GM21737 (cell line): ENCODE data around the gene LASP1.
"Not testable (repeated sequence)": the region's sequence is repeated elsewhere in the genome, so short reads cannot be mapped to it uniquely, and the experiment has no call there.

Source experiments
- ATAC-seq: cut with Tn5 transposase; IDR thresholded peaks from one replicate; pipeline ENCODE4 v1.9.1; 2021; ENCODE audit warnings: mild to moderate bottlenecking, moderate library complexity; ENCODE audit not compliant: unreplicated experiment

The LASP1 gene

DNA sequence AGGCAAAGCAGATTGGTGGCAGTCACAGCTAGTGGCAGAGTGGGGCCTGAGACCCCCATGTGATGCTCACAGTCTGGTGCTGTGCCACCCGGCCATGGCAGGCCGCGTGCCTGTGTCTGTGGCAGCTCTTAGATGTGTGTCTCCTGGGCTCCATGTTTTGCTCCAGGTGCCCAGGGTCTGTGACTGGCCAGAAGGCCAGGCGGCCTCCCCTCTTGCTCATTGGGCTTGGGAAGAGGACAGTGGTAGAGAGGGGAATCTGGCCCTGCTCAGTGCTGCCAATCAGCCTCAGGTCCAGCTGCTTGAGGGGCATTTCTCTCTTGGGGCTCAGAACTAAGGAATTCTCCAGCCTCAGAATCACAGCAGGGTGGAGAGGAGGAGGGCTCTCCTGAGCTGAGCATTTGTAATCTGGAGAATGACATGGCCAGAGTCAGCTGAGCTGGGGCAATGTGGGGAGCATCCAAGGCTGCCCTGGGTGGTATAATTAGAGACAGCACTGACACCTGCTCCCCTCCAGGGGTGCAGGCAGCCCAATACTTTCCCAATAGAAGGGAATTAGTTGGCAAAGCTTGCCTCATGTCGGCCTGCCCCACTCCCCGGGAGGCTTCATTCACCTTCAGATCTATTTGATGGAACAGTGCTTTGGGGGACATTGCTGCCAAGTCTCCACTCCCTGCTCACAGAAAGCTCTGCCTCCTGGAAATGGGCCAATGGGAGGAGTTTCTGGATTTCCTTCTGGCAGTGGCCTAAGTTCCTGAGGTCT, 52.9 kb downstream of the LASP1 start:
- ATAC-seq: no peak

DNA sequence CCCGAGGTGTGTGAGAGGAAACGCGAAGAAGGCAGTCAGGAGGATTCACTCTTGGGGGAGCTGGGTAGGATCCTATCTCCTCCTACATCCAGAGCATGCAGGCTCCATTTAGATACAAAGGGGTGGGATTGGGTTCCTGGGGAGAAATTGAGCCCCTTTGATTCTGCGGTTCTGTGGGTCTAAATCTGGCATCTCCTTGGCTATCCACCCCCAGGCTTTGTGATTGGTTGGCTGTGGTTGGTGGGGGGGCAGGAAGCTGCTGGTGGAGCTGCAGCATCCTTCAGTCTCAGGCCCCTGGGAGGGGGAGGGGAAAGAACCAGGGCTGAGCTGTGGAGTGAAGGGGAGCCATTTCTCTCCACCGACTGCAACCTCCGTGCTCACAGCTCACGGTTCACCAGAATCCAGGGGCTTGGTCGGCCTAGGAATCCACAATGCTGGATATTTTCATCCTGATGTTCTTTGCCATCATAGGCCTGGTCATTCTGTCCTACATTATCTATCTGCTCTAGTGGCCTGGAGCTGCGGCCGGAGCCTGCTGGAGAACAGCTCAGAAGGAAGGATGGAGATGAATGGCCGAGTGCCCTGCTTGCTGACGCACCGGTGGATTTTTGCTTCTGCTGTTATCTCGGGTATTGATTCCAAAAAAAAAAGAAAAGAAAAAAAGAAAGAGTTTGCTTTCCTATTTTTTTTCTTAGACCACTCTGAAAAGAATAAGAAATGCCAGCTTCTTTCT, 55.6 kb downstream of the LASP1 start, which contains the start of gene LASP1NB:
TSS of gene LASP1NB (plus strand) at position 352 of the 733 bp plus-strand sequence.
- ATAC-seq: no peak

DNA sequence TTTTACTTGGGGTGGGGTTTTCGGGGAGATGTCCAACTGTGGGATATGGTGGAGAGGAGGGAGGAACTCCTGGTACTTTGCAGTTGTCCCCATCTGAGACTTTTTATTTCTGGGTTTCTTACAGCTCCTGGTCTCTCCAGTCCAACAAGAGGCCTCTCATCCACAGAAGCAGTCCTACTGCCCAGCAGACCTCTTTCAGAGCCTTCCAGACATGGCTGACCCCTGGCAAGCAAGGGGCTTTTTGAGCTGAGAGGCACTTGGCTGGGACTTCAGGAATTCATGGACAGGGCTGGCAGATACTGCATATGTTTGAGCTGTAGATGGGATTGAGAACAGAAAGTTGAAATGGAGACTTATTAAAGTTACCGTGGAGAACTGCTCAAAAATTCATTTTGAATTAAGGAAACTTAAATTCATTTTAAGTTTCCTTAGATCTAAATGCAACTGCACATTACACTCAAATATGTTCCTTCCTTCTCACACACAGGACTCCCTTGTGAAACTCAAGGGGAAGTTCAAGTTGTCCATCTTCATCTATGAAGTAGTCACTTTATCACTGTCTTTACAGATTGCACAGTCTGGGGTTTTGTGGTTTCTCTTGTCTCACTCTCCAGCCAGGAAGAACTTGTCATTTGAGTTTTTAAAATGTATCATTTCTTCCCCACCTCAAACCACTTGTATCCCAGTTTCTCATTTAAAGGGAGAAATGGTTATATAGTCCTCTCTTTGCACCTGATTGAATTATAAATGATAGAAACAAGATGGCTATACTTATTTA, 56.6 kb downstream of the LASP1 start:
- no peak for ATAC-seq

DNA sequence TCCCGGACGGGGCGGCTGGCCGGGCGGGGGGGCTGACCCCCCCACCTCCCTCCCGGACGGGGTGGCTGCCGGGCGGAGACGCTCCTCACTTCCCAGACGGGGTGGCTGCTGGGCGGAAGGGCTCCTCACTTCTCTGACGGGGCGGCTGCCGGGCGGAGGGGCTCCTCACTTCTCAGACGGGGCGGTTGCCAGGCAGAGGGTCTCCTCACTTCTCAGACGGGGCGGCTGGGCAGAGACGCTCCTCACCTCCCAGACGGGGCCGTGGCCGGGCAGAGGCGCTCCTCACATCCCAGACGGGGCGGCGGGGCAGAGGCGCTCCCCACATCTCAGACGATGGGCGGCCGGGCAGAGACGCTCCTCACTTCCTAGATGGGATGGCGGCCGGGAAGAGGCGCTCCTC, 60.9 kb downstream of the LASP1 start:
- ATAC-seq: not testable (repeated sequence)

- not testable (repeated sequence) for ATAC-seq
Measured at GRCh38 chr17:38933962-38934361, 64.1 kb downstream of the LASP1 start.

DNA sequence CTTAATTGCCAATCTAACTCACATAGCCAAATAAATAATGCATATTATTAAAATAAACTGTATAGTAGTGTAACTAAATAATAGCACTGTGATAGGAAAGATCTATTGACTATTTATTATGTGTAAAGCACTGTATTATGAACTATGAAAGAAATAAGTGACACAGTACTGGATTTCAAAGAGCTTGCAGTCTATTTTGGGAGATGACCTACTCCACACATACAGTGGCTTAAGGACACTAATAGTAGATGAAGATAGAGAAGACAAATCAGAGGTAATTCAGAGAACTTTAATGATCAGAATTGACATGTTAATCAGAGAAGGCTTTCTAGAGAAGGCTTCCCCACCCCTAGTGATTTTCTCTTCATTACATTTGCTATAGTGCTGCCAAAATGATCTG, 70.1 kb downstream of the LASP1 start:
- ATAC-seq: no peak

GRCh38 chr17:38940404-38940803, 70.5 kb downstream of the LASP1 start:
- no peak for ATAC-seq

GRCh38 chr17:38942696-38943334, 73.0 kb downstream of the LASP1 start:
- no peak for ATAC-seq

DNA sequence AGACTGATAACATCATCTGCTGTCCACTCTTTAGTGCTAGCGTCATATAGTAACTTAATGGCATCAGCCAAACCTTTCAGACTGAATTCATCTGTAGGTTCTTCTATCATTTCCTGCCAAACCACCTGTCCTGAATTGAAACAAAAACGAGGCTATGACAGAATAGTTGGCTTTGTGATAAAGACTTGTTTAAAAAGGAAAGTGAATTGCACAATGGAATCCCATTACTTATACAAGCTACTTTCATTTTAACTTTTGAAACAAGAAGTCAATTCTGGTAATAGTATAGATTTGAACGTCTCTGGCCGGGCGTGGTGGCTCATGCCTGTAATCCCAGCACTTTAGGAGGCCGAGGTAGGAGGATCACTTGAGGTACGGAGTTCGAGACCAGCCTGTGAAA, 73.7 kb downstream of the LASP1 start:
- no peak for ATAC-seq

- no peak for ATAC-seq
Measured at GRCh38 chr17:38947189-38947588, 77.3 kb downstream of the LASP1 start.

- not testable (repeated sequence) for ATAC-seq
Measured at GRCh38 chr17:38953800-38954199, 83.9 kb downstream of the LASP1 start.

- no peak for ATAC-seq
Measured at GRCh38 chr17:38958326-38958725, 88.5 kb downstream of the LASP1 start.

DNA sequence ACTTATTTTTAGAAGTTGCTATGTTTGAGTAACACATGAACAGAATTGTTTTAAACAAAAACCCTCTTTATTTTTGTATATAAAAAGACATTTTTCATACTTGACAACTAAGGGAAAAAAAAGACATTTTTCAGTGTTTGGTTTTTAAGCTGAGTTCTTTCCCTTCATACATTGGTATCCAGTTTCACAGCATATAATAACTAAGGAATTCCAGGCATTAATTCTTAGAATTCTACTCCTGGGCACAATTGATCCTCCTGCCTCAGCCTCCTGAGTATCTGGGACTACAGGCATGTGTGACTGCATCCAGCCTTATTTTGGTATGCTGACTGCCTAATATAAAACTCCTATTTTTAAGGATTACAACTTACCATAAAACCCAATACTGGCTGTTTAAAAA, 88.9 kb downstream of the LASP1 start:
- no peak for ATAC-seq

- no peak for ATAC-seq
Measured at GRCh38 chr17:38959508-38959907, 89.7 kb downstream of the LASP1 start.

DNA sequence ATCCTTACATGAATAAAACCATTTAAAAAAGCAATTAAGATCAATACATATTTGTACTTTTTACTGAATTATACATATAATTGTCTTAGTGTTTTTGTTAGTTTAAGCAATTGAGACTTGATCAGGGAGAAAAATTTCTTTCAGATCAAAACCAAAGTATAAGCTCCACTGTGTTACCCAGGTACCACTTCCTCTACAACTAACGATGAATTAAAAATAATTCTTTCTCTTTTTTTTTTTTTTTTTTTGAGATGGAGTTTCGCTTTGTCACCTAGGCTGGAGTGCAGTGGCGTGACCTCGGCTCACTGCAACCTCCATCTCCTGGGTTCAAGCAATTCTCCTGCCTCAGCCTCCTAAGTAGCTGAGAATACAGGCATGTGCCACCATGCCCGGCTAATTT, 90.5 kb downstream of the LASP1 start:
- ATAC-seq: no peak

GRCh38 chr17:38961413-38961812, 91.6 kb downstream of the LASP1 start:
- ATAC-seq: no peak

DNA sequence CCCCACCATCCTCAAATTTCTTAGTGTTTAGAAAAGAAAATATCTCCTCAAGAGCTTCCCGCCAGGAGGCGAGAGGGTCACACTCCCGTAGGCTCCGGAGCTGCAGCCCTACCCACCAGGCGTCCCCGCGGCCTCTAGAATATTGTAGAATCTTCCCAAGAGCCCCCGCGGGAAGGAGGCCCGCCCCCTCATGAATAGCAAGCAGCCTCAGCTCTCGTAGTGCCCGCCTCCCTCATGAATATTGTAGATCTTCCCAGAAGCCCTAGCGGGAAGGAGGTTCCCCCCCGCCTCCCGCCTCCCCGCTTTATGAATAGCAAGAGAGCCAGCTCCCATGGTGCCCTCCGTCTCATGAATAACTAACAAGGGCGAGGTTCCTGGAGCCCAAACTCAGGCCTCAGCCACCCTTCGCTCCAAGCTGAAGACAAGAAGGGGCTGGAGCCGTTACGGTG, 97.5 kb downstream of the LASP1 start, which contains the start of gene FBXO47:
TSS of gene FBXO47 (minus strand) at position 114 of the 449 bp plus-strand sequence. CDS start 4,378 bp downstream, outside the sequence.
- no peak for ATAC-seq

DNA sequence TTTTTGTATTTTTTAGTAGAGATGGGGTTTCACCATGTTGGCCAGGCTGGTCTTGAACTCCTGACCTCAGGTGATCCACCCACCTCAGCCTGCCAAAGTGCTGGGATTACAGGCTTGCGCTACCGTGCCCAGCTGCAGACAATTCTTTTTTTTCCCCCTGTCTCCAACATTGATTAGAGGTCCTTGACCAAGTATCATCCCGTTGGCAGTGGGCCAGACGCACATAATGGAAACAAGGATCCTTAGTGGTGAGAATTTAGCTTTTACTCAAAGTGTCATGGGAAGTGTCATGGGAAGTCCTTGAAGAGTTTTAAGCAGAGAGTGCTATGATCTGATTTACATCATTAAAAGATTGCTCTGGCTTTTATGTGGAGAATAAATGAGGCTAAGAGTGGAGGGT, 99.4 kb downstream of the LASP1 start:
- ATAC-seq: no peak

- ATAC-seq: no peak
Measured at GRCh38 chr17:38970128-38970527, 100.3 kb downstream of the LASP1 start.

DNA sequence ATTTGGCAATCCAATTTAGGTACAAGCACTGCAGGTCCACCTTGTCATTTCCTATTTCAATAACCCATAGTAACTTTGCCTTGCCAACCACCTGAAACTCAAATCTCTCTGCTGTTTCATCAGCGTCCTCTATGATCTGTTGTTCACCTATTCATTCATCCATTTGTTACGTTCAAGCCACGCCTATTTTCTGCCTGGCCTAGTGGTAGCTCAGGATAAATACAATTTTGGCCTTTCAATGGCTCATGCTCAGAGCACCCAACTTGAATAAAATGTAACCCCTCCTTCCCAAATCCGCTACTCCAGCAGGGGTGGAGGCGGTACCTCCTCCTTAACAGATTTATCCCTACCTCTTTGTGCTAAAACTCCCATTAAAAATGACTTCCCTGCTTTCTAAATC, 100.9 kb downstream of the LASP1 start:
- ATAC-seq: no peak
